Inferior parietal cortex (tissue), 1 donor: ENCODE measurements around the gene RANBP10.

ENCODE experiments used
- DNase-seq: peaks from one replicate; pipeline ENCODE4 v3.0.0-alpha.2; 2016; ENCODE audit errors: extremely low spot score

The RANBP10 gene

GRCh38 chr16:67746846-67747245 is 59.5 kb downstream of the RANBP10 start:
- no peak for DNase-seq

GRCh38 chr16:67741118-67741517 is 65.2 kb downstream of the RANBP10 start:
- no peak for DNase-seq

DNA sequence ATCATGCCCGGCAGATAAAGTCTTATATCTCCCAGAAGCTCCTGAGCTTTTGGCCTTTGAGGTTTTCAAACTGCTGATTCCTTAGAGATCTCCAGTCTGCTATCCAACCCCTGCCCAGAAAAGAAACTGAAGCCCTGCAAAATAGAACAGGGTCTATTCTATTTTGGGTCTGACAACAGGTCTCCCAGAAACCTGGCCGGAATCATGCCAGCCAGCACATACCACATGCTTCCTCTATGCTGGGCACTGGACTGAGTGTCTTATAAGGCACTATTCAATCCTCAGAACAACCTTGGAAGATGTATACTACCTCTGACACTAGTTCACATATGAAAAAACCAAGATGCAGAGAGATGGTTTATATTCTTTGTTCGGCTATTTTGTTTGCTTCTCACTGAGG is 66.0 kb downstream of the RANBP10 start:
- no peak for DNase-seq

- no peak for DNase-seq
These were observed 69.5 kb downstream of the RANBP10 start for GRCh38 chr16:67736858-67737257.

DNA sequence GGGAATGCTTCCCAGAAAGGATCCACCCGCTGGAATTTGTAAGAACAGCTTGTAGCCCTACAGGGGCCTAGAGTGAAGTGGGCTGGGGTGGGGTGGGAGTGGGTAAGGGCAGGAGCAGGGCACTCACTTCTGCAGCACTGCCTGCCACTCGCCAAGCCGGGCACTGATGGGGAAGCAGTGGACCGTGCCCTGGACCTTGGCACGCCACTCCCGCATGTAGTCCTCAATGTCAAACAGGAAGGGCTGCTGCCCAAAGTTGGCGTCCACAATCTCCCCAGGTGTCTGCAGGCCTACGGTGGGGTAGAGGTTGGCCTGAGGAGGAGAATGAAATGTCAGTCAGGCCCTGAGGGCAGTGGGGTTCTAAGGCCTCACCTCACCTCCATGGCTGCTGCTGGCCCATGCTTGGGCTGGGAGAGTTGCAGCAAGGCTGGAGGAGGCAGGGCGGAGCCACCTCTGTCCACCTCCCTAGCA is 71.6 kb downstream of the RANBP10 start:
- no peak for DNase-seq

GRCh38 chr16:67733734-67734470 is 72.5 kb downstream of the RANBP10 start:
- DNase-seq: no peak

DNA sequence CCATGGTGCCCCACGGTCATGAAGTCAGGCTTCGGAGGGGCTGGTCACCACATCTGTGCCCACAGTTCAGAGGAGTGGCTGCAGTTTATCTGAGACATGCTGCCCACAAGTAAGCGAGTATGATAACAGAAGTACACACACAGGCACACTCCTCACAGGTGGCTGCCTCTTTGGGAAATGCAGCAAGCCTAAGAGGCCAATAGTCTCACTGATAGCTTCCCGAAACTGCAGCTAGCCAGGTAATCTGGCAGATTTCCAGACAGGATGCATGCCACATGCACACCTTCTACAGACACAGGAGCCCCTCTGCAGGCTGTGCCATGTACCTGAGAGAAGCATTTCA is 74.6 kb downstream of the RANBP10 start:
- DNase-seq: no peak

GRCh38 chr16:67731071-67731752 is 75.1 kb downstream of the RANBP10 start:
- DNase-seq: no peak

- DNase-seq: no peak
These were observed 76.0 kb downstream of the RANBP10 start for GRCh38 chr16:67730326-67730725.

DNA sequence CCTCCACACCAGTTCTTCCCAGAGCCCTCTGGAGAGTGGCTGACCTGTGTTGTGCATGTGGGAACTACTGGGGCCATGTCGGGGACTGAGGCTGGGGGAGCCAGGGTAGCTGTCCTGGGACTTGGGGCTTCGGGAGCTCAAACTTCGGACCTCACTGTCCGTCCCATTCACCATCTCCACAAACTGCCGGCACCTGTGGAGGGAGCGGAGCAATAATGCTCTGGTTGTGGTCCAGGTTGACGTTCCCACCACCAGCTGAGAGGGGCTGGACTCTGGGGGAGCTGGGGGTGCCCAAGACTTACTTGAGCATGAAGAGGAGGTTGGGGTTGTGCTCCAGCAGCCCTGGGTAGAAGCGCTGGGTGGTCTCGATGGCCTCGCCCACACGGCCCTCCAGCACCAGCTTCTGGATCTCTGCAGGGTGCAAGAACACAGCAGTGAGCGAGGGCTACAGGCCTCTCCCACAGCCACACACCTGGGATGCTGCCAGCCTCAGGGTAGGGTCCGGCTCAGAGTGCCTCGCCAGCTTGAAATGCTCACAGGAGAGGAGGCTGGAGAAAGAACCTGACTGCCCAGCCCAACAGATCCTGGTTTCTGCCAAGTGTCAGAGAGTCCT is 76.6 kb downstream of the RANBP10 start:
- no peak for DNase-seq

GRCh38 chr16:67727521-67728485 is 78.6 kb downstream of the RANBP10 start:
- no peak for DNase-seq

DNA sequence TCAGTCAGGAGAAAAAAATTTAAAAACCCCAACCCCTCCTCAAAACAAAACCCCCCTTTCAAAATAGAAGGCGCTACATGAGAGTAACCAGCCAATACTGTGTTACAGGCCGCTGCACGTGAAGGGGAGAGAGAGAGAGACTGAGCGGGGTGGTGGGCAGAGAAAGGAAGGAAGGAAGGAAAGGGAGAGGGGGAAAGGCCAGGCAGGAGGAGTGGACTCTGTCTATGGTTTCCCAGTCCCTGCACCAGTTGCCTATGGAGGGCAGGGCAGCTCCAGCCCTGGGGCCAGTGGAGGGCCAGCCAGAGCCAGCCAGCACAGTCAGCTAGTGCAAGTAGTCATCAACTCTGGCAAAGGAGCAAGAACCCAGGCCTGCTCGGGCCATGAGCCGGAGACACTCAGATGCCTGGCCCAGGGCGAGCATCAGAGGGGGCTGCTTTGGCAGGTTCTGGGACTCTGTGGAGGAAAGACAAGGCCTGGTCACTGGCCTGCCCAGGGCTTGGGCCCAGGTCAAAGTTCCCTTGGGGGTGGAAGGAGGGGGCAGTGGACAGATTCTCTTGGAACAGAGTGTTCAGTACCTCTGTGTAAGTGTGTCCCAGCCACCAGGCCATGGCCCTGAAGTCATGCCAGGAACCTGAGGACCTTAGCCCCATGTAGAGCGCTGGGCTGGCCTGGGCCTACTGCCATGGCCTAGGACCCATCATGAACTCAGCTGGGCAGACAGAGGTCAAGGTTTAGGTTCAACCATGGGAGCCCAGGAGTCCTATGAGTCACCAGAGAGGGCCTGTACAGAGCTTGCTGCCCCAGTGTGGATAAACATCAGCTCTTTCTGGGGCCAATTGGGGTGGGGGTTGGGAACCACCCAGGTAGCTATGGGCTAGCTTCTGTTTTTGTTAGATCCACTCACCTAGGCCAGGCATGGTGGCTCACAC is 80.0 kb downstream of the RANBP10 start:
- no peak for DNase-seq

GRCh38 chr16:67723911-67724305 is 82.5 kb downstream of the RANBP10 start:
- no peak for DNase-seq

- DNase-seq: no peak
These were observed 83.0 kb downstream of the RANBP10 start for GRCh38 chr16:67723151-67723910.

GRCh38 chr16:67720236-67720635 is 86.1 kb downstream of the RANBP10 start:
- no peak for DNase-seq

DNA sequence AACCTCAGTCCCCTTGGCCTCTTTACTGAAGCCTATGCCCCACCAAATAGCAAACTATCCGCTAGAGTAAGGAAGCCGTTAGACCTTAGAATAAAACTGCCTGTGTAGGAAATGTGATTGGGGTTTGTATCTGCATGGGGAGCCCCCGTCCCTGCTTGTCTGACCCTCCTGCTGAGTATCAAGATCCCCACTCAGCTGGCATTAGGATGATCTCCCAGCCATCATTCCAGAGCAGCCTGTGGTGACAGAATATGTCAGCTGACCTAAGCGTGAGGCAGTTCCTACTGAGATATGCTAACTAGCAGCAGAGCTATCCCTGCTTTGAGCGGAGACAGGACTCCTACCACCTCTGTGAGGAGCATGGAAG is 86.6 kb downstream of the RANBP10 start:
- peak; percentile 69 for DNase-seq

- peak; percentile 97 for DNase-seq
These were observed 87.1 kb downstream of the RANBP10 start, which contains the start of gene GFOD2 for GRCh38 chr16:67719048-67719777. TSS of gene GFOD2 (minus strand) at chr16:67719316. CDS start at chr16:67685715, 33,601 bp downstream.

DNA sequence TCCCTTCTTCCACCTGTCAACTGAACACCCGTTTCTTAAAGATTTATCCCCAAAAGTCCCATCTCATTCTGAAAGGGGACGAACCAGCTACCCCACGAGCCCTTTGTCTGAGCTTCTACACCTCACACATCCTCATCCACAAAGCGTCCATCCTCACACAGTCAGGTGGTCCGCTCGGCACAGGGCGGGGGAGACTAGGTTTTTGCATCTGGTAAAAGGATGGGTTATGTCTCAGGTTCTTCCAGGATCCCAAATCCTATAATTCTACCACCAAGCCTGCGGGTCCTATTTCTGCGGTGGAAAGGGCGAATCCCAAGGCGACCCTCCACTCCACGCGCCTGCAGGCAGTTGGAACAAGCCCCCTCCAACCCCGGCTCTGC is 87.7 kb downstream of the RANBP10 start:
- no peak for DNase-seq

- DNase-seq: no peak
These were observed 90.3 kb downstream of the RANBP10 start for GRCh38 chr16:67716097-67716496.
